ENCODE data around the gene GFAP. TPM values are rescaled to one million over a fixed set of nuclear protein-coding genes. Genes with fewer than 3 reads are reported as not detected.

GFAP gene
- total RNA-seq, 1 experiment from 2014 or later: 1.2 TPM

DNA sequence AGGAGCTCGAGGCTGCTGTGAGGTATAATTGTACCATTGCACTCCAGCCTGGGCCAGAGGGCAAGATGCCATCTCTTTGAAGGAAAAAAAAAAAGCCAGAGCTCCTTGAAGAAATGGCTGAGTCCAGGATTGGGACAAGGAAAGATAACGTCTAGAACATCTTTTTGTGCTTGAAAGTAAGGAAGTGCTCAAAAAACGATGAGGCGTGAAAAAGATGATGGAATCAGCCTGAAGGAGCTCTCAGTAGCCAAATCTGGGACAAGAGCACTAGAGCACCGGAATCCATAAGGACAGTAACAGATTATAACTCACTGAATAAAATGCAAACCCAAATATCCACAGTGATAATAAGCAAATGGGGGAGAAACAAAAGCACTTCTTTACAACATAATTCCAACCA is 38.2 kb downstream of the GFAP start:
- Histone ChIP-seq H3K56ac (ENCODE audit: insufficient read length, low read depth, low read length) (no peak overlapping the region), H3K14ac (ENCODE audit: insufficient read depth, low read length) (no peak overlapping the region), H3K27me3 (ENCODE audit: insufficient read depth, low read length) (no peaks in the 10 kb centered on the region), H3K4me2 (ENCODE audit: insufficient read depth, insufficient read length, low read length) (no peak overlapping the region), H3K23ac (ENCODE audit: insufficient read length, low read depth, low read length) (no peak overlapping the region), H4K8ac (replicated peaks; ENCODE audit: insufficient read length, low read depth, low read length) (no peak overlapping the region), H3K9me3 (ENCODE audit: control insufficient read depth, low read depth, low read length) (no peaks in the 10 kb centered on the region), H3K4me1 (ENCODE audit: insufficient read depth, low read length) (no peaks in the 10 kb centered on the region), H3K79me2 (ENCODE audit: insufficient read depth, low read length) (no peaks in the 10 kb centered on the region), H2AFZ (ENCODE audit: low read length) (no peak overlapping the region), H3K79me1 (ENCODE audit: insufficient read depth, low read depth, low read length, poor library complexity, severe bottlenecking) (no peaks in the 10 kb centered on the region), H3T11ph (ENCODE audit: low read length) (no peak overlapping the region), H3K9ac (ENCODE audit: extremely low read depth, insufficient read length, low read length) (no peak overlapping the region), H2AK5ac (ENCODE audit: insufficient read length, low read length) (no peak overlapping the region), H4K91ac (ENCODE audit: insufficient read length, low read depth, low read length) (no peak overlapping the region), H2BK15ac (ENCODE audit: low read depth, low read length) (no peak overlapping the region), H3K18ac (ENCODE audit: insufficient read length, low read depth, low read length) (no peak overlapping the region), H4K5ac (ENCODE audit: insufficient read length, low read depth, low read length) (no peak overlapping the region), H2BK120ac (ENCODE audit: low read depth, low read length, poor library complexity, severe bottlenecking) (no peak overlapping the region), H2BK5ac (ENCODE audit: insufficient read length, low read length) (no peak overlapping the region), H2BK12ac (ENCODE audit: insufficient read length, low read depth, low read length) (no peak overlapping the region), H3K23me2 (ENCODE audit: insufficient read length, low read depth, low read length, poor library complexity, severe bottlenecking) (no peaks in the 10 kb centered on the region), H2BK20ac (ENCODE audit: low read depth, low read length, poor library complexity, severe bottlenecking) (no peak overlapping the region), H4K20me1 (ENCODE audit: control insufficient read depth, insufficient read depth, insufficient read length) (no peaks in the 10 kb centered on the region), H3K27ac (ENCODE audit: insufficient read length, low read depth, low read length) (no peak overlapping the region), H3K4ac (ENCODE audit: low read depth, low read length) (no peak overlapping the region)
- no peak for DNase-seq
- Mint-ChIP-seq H3K36me3 (ENCODE audit: insufficient read depth in 1 of 3, low read depth in 3 of 3) (peaks cover 27 to 83% (median 64%) of the 10 kb centered on the region in 3 experiments), H3K27ac (no peak overlapping the region), H3K4me1 (no peaks in the 10 kb centered on the region), H3K27me3 (ENCODE audit: low read depth) (no peaks in the 10 kb centered on the region), H3K9me3 (no peaks in the 10 kb centered on the region), H3K4me3 (no peak overlapping the region)
- no CpG with 5 or more reads among the region's 5 CpGs for WGBS (ENCODE audit: extremely low coverage, insufficient read length, low lambda C conversion rate)
- no peak for TF ChIP-seq CTCF (conservative IDR thresholded peaks at IDR 0.05)
